ENCODE measurements around the gene PLAAT4. TPM values are rescaled to one million over a fixed set of nuclear protein-coding genes. Genes with fewer than 3 reads are reported as not detected.

The PLAAT4 gene
- 16.6 and 233 TPM in 2 replicates for total RNA-seq (ENCODE audit: low replicate concordance)

DNA sequence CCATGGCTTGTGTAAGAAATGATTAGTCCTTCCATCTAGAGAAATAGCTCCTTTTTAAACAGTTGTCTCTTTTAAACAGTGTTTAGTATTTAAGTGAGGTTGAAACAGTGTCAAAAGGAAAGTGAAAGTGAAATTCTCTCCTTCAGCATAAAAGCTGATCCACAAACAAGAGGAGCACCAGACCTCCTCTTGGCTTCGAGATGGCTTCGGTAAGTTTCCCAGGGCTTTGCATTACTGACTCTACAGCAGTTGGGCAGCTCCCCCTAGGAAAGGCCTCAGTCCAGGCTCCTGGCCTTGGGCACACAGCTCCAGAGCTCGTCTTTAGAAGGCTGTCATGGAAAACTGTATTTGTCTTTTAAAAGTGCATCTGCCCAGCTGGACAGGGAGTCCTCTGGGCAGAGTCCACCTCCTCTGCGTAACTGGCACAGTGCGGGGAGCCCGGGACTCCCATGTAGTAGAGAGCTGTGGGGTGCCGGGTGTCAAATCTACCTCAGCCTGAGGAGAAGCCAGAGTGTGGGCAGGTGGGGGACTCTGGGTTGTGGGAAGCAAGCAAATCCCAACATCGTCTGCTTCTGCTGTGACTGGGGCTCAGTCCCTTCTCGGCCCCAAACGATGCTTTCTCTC lies at the start of gene PLAAT4:
TSS of gene PLAAT4 (plus strand) at position 140 of the 624 bp plus-strand sequence. CDS start at position 201, 61 bp downstream.
- peak; percentile 79 for DNase-seq (ENCODE audit: low read depth)
- peak within 1 kb of the TSS; percentile 65 for H3K4me3 ChIP-seq (ENCODE audit: low read depth, low read length)
- TF ChIP-seq, protein P1, sequence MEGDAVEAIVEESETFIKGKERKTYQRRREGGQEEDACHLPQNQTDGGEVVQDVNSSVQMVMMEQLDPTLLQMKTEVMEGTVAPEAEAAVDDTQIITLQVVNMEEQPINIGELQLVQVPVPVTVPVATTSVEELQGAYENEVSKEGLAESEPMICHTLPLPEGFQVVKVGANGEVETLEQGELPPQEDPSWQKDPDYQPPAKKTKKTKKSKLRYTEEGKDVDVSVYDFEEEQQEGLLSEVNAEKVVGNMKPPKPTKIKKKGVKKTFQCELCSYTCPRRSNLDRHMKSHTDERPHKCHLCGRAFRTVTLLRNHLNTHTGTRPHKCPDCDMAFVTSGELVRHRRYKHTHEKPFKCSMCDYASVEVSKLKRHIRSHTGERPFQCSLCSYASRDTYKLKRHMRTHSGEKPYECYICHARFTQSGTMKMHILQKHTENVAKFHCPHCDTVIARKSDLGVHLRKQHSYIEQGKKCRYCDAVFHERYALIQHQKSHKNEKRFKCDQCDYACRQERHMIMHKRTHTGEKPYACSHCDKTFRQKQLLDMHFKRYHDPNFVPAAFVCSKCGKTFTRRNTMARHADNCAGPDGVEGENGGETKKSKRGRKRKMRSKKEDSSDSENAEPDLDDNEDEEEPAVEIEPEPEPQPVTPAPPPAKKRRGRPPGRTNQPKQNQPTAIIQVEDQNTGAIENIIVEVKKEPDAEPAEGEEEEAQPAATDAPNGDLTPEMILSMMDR (IDR thresholded peaks at IDR 0.05; ENCODE audit: insufficient read depth, low read length): no peak

DNA sequence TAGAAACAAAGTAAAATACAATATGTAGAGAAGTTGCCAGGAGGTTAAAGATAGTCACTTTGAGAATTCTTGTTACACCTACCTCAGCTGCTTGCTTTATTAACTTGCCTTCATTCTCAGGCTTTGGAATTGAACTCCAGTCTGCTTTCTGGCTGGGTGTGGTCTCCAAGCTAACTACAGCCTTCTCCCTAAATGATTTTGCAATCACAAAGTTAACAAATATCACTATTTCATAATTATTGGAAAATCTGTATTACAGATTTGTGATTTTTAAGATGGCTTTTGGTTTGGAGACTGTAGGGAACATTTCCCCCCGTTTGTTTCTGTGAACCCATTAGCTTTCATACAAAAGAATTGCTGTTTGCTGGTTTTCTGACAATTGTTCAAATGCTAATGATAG lies 47.8 kb upstream of the PLAAT4 start:
- DNase-seq (ENCODE audit: low read depth): peak; percentile 37

DNA sequence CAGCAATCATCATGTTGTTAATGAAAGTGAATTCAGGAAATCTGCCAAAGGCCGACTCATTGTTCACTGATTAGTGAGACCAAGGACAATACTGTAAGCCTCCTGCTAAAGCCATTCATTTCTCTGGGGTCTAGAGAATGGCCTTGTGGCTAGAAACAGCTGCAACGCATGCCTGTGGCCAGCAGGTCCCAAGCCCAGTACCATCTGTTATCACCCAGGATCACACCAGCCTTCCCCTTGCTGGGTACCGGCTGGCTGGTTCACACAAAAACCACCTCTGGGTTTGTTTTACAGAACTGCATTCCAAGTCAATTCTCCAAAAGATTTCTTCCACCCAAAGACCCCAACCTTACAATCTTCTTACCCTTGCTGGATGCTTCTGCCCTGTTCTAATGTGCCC lies 46.7 kb upstream of the PLAAT4 start:
- TF ChIP-seq, protein P1 (IDR thresholded peaks at IDR 0.05; ENCODE audit: insufficient read depth, low read length): no peak
- DNase-seq (ENCODE audit: low read depth): peak; percentile 41
- H3K4me3 ChIP-seq (ENCODE audit: low read depth, low read length): no peak overlapping the region

More for the DNA sequence above, 47.8 kb upstream of the PLAAT4 start:
- TF ChIP-seq, protein P1 (IDR thresholded peaks at IDR 0.05; ENCODE audit: insufficient read depth, low read length): no peak
- H3K4me3 ChIP-seq (ENCODE audit: low read depth, low read length): no peak overlapping the region

DNA sequence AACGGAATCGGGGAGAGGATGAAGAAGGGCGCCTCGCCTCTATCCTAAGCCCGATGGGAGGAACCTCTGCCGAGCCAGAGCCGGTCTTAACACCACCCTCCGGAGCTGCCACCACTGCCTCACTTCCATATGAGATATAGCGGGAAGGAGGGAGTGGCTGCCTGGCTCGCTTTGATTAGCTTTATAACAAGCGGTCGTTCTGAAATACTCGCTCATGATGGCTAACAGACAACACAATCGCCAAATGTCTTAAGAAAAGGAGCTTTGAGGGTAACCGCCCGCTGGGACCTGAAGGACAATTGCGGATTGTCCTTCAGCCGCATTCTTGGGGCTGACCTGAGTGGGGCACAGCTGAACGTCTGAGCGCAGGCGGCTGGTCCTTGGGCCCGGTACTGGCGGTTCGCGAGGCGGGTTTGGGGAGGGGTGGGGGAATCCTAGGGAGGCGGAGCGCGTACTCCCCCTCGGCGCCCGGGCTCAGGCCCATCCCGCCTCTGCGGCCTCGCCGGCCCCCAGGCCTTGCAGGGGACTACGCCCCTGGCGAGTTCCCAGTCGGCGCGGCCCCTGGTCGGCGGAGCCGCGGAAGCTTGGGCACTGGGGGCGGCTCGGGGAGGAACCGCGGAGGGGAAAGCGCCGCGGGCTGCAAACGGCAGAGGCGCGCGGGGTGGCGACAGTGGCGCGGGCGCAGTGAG lies 45.9 kb upstream of the PLAAT4 start, which contains the start of gene PLAAT5:
TSS of gene PLAAT5 (minus strand) at position 617 of the 689 bp plus-strand sequence. CDS start at position 484, 133 bp downstream.
- DNase-seq (ENCODE audit: low read depth): peak; percentile 14
- H3K4me3 ChIP-seq (ENCODE audit: low read depth, low read length): peak within 1 kb of the TSS; percentile 59
- TF ChIP-seq, protein P1 (IDR thresholded peaks at IDR 0.05; ENCODE audit: insufficient read depth, low read length): no peak

- TF ChIP-seq, protein P1 (IDR thresholded peaks at IDR 0.05; ENCODE audit: insufficient read depth, low read length): no peak
- no peak for DNase-seq (ENCODE audit: low read depth)
- H3K4me3 ChIP-seq (ENCODE audit: low read depth, low read length): peak overlapping the region; percentile 59
These were observed 45.4 kb upstream of the PLAAT4 start for GRCh38 chr11:63491240-63491587.

- peak overlapping the region; percentile 46 for H3K4me3 ChIP-seq (ENCODE audit: low read depth, low read length)
- TF ChIP-seq, protein P1 (IDR thresholded peaks at IDR 0.05; ENCODE audit: insufficient read depth, low read length): no peak
- peak; percentile 90 for DNase-seq (ENCODE audit: low read depth)
These were observed 44.8 kb upstream of the PLAAT4 start for GRCh38 chr11:63491636-63492372.
